HepG2 (cell line): ENCODE data around the gene TAMM41. TPM values are rescaled to one million over a fixed set of nuclear protein-coding genes. Genes with fewer than 3 reads are reported as not detected.

Experiments
- BORCS8-MEF2B ChIP-seq: sonication (generic); formaldehyde crosslinking; IDR thresholded peaks from 2 replicates; pipeline ENCODE4 v1.8.0; 2022; ENCODE audit warnings: mild to moderate bottlenecking, missing genetic modification reagents
- GTF2F1 ChIP-seq: fragments of 150-350 bp; IDR thresholded peaks from 2 replicates; pipeline ENCODE4 v1.6.1; 2014; ENCODE audit warnings: low read length
- PRPF4 ChIP-seq: fragments of 200-400 bp; formaldehyde crosslinking; IDR thresholded peaks from 2 replicates; pipeline ENCODE4 v1.6.1; 2016; ENCODE audit warnings: low read length, low read depth; ENCODE audit not compliant: poor library complexity, severe bottlenecking
- RBFOX2 ChIP-seq: fragments of 200-400 bp; formaldehyde crosslinking; IDR thresholded peaks from 2 replicates; pipeline ENCODE4 v1.6.1; 2017; ENCODE audit warnings: low read depth, mild to moderate bottlenecking, low read length
- SP1 ChIP-seq, 2 experiments: fragments of 450-650 bp in 1 of 2; sonication (generic) in 1 of 2; formaldehyde crosslinking in 1 of 2; IDR thresholded peaks; 2 replicates each; pipeline versions ENCODE4 v1.4.0 to v1.6.1; 2016 to 2020; ENCODE audit warnings: missing genetic modification reagents in 1 of 2
- XBP1 ChIP-seq: sonication (generic); formaldehyde crosslinking; IDR thresholded peaks from 2 replicates; pipeline ENCODE4 v1.5.0; 2020; ENCODE audit warnings: missing genetic modification reagents
- ZKSCAN5 ChIP-seq: sonication (generic); formaldehyde crosslinking; IDR thresholded peaks from 2 replicates; pipeline ENCODE4 v1.5.1; 2020; ENCODE audit warnings: mild to moderate bottlenecking, missing genetic modification reagents
- ZNF432 ChIP-seq: sonication (generic); formaldehyde crosslinking; IDR thresholded peaks from 2 replicates; pipeline ENCODE4 v1.5.0; 2020; ENCODE audit warnings: missing genetic modification reagents, mild to moderate bottlenecking, borderline replicate concordance
- ZNF441 ChIP-seq: sonication (generic); formaldehyde crosslinking; IDR thresholded peaks from 2 replicates; pipeline ENCODE4 v1.7.0; 2021; ENCODE audit warnings: missing genetic modification reagents, borderline replicate concordance
- ZNF768 ChIP-seq: sonication (generic); formaldehyde crosslinking; IDR thresholded peaks from 2 replicates; pipeline ENCODE4 v1.4.0; 2020; ENCODE audit warnings: missing genetic modification reagents
- polyA plus RNA-seq, 8 experiments: library from polyadenylated mRNA; depleted of rRNA in 3 of 8; stranded (reverse) in 7 of 8; unstranded in 1 of 8; fragments of >200 nt; fragmentation: Illumina TruSeq in 4 of 8; extraction: Trizol in 4 of 8; gene quantifications; 2 replicates each; pipeline versions ENCODE4 v1.2.1 to v1.2.3, GENCODE V29; 2011 to 2016; ENCODE audit warnings: low read depth in 4 of 8, missing spikeins in 1 of 8, mixed read lengths in 1 of 8; ENCODE audit not compliant: insufficient read depth in 1 of 8
- total RNA-seq, 5 experiments: library from RNA; depleted of rRNA; stranded (reverse); fragments of >200 nt; fragmentation: Illumina TruSeq; extraction: Trizol; gene quantifications; 2 replicates each; pipeline ENCODE4 v1.2.3, GENCODE V29; 2016; ENCODE audit warnings: low read depth in 1 of 5
- TF ChIP-seq, protein P1 (sequence below): sonication (generic); formaldehyde crosslinking; IDR thresholded peaks from 2 replicates; pipeline ENCODE4 v1.8.0; 2022; ENCODE audit warnings: mild to moderate bottlenecking, missing genetic modification reagents, borderline replicate concordance
- TF ChIP-seq, protein P2 (sequence below): sonication (generic); formaldehyde crosslinking; conservative IDR thresholded peaks from 2 replicates; pipeline ENCODE4 v1.4.0; 2020; ENCODE audit warnings: mild to moderate bottlenecking, missing genetic modification reagents, moderate library complexity
- TF ChIP-seq, protein P3 (sequence below): IDR thresholded peaks from 2 replicates; pipeline ENCODE4 v1.6.1; 2016
- TF ChIP-seq, protein P4 (sequence below): sonication (generic); formaldehyde crosslinking; IDR thresholded peaks from 2 replicates; pipeline ENCODE4 v1.5.0; 2020; ENCODE audit warnings: mild to moderate bottlenecking, missing genetic modification reagents, borderline replicate concordance
- TF ChIP-seq, protein P5 (sequence below): sonication (generic); formaldehyde crosslinking; IDR thresholded peaks from 2 replicates; pipeline ENCODE4 v1.8.0; 2022; ENCODE audit warnings: mild to moderate bottlenecking, missing genetic modification reagents, moderate library complexity
- TF ChIP-seq, protein P6 (sequence below): sonication (generic); formaldehyde crosslinking; IDR thresholded peaks from 2 replicates; pipeline ENCODE4 v1.9.0; 2021; ENCODE audit warnings: missing genetic modification reagents, borderline replicate concordance

Gene TAMM41
- total and polyA plus RNA-seq, 2 of the 13 experiments (the other 11 are each of a cell fraction or from before 2014, with no cell fraction given) = 9.9 to 12.2 TPM

DNA sequence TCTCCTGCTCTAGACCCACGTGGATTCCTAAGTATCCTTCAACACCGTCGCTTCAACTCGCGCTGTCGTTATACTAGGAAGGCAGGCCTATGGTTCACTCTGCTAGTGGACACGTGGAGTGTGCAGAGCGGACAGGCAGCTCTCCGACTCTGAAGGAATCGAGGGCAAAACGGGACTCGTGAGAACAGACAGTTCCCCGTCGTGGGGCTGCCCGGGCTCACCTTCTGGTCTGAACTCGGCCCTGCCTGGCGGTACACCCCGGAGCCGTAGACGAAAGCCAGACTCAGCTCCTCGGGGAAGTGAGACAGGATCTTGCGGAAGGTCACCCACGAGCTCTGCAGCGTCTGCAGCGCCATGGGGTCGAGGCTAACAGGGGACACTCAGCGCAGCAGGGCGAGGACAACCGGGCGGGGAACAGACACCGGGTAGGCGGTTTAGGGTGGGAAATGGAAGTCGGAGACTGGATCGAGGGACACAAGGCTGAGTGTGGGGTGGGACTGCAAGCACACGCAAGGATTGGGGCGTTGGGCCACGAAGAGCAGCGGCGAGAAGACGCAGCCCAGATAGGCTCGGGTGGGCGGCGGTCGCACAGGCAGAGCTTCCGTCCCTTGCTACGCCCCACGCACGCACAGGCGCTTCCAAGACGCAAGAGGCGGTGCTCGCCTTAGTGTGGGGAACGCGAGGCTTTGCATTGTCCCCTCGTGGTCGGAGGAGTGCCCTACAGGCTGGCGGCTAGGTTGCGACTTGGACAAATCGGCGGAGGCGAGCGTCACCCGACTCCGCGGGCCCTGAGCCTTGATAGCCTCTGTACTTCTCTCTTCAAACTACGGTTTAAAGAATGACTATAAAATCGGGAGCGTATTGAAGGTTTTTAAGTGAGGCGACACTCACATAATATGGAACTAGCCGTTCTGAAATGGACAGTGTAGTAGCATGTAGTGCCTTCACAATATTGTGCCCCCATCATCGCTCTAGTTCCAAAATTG lies at the start of gene TAMM41 (continued):
- TF ChIP-seq, protein P1, sequence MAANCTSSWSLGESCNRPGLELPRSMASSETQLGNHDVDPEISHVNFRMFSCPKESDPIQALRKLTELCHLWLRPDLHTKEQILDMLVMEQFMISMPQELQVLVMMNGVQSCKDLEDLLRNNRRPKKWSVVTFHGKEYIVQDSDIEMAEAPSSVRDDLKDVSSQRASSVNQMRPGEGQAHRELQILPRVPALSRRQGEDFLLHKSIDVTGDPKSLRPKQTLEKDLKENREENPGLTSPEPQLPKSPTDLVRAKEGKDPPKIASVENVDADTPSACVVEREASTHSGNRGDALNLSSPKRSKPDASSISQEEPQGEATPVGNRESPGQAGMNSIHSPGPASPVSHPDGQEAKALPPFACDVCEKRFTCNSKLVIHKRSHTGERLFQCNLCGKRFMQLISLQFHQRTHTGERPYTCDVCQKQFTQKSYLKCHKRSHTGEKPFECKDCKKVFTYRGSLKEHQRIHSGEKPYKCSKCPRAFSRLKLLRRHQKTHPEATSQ (CRISPR knock-in tag) = 0 out of 2 replicates have a peak, but pooled peaks have one; percentile 17
- no peak for TF ChIP-seq PRPF4
- TF ChIP-seq, protein P2, sequence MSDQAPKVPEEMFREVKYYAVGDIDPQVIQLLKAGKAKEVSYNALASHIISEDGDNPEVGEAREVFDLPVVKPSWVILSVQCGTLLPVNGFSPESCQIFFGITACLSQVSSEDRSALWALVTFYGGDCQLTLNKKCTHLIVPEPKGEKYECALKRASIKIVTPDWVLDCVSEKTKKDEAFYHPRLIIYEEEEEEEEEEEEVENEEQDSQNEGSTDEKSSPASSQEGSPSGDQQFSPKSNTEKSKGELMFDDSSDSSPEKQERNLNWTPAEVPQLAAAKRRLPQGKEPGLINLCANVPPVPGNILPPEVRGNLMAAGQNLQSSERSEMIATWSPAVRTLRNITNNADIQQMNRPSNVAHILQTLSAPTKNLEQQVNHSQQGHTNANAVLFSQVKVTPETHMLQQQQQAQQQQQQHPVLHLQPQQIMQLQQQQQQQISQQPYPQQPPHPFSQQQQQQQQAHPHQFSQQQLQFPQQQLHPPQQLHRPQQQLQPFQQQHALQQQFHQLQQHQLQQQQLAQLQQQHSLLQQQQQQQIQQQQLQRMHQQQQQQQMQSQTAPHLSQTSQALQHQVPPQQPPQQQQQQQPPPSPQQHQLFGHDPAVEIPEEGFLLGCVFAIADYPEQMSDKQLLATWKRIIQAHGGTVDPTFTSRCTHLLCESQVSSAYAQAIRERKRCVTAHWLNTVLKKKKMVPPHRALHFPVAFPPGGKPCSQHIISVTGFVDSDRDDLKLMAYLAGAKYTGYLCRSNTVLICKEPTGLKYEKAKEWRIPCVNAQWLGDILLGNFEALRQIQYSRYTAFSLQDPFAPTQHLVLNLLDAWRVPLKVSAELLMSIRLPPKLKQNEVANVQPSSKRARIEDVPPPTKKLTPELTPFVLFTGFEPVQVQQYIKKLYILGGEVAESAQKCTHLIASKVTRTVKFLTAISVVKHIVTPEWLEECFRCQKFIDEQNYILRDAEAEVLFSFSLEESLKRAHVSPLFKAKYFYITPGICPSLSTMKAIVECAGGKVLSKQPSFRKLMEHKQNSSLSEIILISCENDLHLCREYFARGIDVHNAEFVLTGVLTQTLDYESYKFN = no peak; the same call in 1 of the 2 replicates
- no peak for TF ChIP-seq SP1 (IDR thresholded peaks at IDR 0.05)
- TF ChIP-seq SP1 (CRISPR knock-in tag; IDR thresholded peaks at IDR 0.05) = peak; percentile 91
- TF ChIP-seq, protein P3, sequence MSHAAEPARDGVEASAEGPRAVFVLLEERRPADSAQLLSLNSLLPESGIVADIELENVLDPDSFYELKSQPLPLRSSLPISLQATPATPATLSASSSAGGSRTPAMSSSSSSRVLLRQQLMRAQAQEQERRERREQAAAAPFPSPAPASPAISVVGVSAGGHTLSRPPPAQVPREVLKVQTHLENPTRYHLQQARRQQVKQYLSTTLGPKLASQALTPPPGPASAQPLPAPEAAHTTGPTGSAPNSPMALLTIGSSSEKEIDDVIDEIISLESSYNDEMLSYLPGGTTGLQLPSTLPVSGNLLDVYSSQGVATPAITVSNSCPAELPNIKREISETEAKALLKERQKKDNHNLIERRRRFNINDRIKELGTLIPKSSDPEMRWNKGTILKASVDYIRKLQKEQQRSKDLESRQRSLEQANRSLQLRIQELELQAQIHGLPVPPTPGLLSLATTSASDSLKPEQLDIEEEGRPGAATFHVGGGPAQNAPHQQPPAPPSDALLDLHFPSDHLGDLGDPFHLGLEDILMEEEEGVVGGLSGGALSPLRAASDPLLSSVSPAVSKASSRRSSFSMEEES = peak; percentile 28; the same call in 1 of the 2 replicates
- peak; percentile 96 for TF ChIP-seq RBFOX2
- peak; percentile 62; the same call in 1 of the 2 replicates for TF ChIP-seq ZKSCAN5 (CRISPR knock-in tag)
- peak; percentile 88 for TF ChIP-seq BORCS8-MEF2B (CRISPR knock-in tag)
- 0 out of 2 replicates have a peak, but pooled peaks have one; percentile 41 for TF ChIP-seq XBP1
- TF ChIP-seq, protein P4, sequence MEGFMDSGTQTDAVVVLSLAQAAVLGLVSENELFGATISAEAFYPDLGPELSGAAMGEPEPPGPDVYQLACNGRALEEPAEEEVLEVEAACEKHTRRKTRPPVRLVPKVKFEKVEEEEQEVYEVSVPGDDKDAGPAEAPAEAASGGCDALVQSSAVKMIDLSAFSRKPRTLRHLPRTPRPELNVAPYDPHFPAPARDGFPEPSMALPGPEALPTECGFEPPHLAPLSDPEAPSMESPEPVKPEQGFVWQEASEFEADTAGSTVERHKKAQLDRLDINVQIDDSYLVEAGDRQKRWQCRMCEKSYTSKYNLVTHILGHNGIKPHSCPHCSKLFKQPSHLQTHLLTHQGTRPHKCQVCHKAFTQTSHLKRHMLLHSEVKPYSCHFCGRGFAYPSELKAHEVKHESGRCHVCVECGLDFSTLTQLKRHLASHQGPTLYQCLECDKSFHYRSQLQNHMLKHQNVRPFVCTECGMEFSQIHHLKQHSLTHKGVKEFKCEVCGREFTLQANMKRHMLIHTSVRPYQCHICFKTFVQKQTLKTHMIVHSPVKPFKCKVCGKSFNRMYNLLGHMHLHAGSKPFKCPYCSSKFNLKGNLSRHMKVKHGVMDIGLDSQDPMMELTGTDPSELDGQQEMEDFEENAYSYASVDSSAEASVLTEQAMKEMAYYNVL (CRISPR knock-in tag) = peak; percentile 65; the same call in 1 of the 2 replicates
- TF ChIP-seq, protein P5, sequence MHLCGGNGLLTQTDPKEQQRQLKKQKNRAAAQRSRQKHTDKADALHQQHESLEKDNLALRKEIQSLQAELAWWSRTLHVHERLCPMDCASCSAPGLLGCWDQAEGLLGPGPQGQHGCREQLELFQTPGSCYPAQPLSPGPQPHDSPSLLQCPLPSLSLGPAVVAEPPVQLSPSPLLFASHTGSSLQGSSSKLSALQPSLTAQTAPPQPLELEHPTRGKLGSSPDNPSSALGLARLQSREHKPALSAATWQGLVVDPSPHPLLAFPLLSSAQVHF = no peak
- TF ChIP-seq ZNF432 (CRISPR knock-in tag) = no peak; the same call in 1 of the 2 replicates
- no peak for TF ChIP-seq ZNF441 (CRISPR knock-in tag)
- no peak for TF ChIP-seq GTF2F1
- TF ChIP-seq, protein P6, sequence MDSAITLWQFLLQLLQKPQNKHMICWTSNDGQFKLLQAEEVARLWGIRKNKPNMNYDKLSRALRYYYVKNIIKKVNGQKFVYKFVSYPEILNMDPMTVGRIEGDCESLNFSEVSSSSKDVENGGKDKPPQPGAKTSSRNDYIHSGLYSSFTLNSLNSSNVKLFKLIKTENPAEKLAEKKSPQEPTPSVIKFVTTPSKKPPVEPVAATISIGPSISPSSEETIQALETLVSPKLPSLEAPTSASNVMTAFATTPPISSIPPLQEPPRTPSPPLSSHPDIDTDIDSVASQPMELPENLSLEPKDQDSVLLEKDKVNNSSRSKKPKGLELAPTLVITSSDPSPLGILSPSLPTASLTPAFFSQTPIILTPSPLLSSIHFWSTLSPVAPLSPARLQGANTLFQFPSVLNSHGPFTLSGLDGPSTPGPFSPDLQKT (CRISPR knock-in tag) = no peak
- peak; percentile 47; the same call in 1 of the 2 replicates for TF ChIP-seq ZNF768 (CRISPR knock-in tag)
